Measurements from ENCODE around the gene ETNK2.

GRCh38 chr1:204130178-204130577, 21.7 kb downstream of the ETNK2 start:
- TF ChIP-seq CTCF (IDR thresholded peaks at IDR 0.05; ENCODE audit: poor library complexity), result no peak
- no peak for TF ChIP-seq EZH2 (IDR thresholded peaks at IDR 0.05; ENCODE audit: borderline replicate concordance)
- TF ChIP-seq EZH2phosphoT487 (IDR thresholded peaks at IDR 0.05; ENCODE audit: low read depth, severe bottlenecking, unreplicated experiment), result no peak
